ENCODE results near the gene GBP7. TPM values are rescaled to one million over a fixed set of nuclear protein-coding genes. Genes with fewer than 3 reads are reported as not detected.

The GBP7 gene
- total and polyA plus RNA-seq, 12 donors, result 0.14 to 3.2 (median 0.46) TPM; not detected in 2

DNA sequence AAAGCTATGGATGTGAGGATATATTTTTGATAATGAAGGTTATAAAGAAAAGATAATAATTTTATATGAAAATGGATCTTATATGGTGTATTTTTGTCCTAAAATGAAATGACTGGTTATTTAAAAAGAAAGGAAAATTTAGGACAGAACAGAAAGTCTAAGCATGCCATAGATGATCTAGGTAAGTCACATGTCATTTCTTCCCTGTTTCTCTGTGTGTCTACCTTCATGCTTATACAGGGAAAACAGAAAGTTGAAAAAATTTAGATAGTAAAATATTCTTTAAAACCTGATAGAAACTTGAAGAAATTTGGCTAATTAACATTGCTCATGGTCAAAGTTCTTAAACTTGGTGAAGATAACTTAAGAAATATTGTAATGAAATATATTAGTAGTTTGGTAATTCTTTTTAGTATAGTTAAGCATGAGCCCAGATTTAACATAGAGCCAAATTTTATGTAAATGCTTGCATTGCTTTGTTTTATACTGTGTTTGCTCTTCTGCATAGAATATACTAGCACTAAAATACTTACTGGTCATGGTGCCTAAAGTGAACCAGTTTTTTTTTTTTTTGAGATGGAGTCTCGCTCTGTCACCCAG is 35.3 kb upstream of the GBP7 start:
- no peak overlapping the region for H3K4me3 ChIP-seq
- H3K4me1 ChIP-seq (replicated peaks in 1 of 2), result no peaks in the 10 kb centered on the region
- H3K27me3 ChIP-seq, result no peaks in the 10 kb centered on the region
- TF ChIP-seq, protein P1, sequence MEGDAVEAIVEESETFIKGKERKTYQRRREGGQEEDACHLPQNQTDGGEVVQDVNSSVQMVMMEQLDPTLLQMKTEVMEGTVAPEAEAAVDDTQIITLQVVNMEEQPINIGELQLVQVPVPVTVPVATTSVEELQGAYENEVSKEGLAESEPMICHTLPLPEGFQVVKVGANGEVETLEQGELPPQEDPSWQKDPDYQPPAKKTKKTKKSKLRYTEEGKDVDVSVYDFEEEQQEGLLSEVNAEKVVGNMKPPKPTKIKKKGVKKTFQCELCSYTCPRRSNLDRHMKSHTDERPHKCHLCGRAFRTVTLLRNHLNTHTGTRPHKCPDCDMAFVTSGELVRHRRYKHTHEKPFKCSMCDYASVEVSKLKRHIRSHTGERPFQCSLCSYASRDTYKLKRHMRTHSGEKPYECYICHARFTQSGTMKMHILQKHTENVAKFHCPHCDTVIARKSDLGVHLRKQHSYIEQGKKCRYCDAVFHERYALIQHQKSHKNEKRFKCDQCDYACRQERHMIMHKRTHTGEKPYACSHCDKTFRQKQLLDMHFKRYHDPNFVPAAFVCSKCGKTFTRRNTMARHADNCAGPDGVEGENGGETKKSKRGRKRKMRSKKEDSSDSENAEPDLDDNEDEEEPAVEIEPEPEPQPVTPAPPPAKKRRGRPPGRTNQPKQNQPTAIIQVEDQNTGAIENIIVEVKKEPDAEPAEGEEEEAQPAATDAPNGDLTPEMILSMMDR (IDR thresholded peaks at IDR 0.05), result no peak
- no peak for TF ChIP-seq POLR2A (IDR thresholded peaks at IDR 0.05)
- DNase-seq, result no peak
- H3K9me3 ChIP-seq (replicated peaks in 1 of 3), result no peaks in the 10 kb centered on the region
- no peaks in the 10 kb centered on the region for H3K36me3 ChIP-seq (replicated peaks in 1 of 2)
- WGBS, 4 donors, result 80 to 100% (median 87%) methylated on average over 1 of the region's 1 CpG
- H3K27ac ChIP-seq, result no peak overlapping the region
- intact Hi-C loops (cut with DNase I), result no loop called here

DNA sequence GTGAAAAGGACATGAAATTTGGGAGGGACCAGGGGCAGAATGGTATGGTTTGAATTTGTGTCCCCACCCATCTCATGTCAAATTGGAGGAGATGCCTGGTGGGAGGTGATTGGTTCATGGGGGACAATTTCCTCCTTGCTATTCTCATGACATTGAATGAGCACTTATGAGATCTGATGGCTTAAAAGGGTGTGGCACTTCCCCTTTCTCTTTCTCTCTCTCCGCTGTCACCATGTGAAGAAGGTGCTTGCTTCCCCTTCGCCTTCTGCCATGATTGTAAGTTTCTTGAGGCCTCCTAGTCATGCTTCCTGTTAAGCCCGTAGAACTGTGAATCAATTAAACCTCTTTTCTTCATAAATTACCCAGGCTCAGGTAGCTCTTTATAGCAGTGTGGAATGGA is 30.6 kb upstream of the GBP7 start:
- TF ChIP-seq, protein P1 (IDR thresholded peaks at IDR 0.05), result no peak
- TF ChIP-seq POLR2A (IDR thresholded peaks at IDR 0.05), result no peak
- Histone ChIP-seq H3K36me3 (replicated peaks in 1 of 2) (no peaks in the 10 kb centered on the region), H3K4me3 (no peak overlapping the region), H3K27ac (no peak overlapping the region), H3K9me3 (replicated peaks in 1 of 3) (peaks cover 0 to 10% (median 0%) of the 10 kb centered on the region in 3 donors), H3K27me3 (no peaks in the 10 kb centered on the region), H3K4me1 (replicated peaks in 1 of 2) (no peaks in the 10 kb centered on the region)
- DNase-seq, result no peak
- intact Hi-C loops (cut with DNase I), result no loop called here
- 74 to 88% (median 77%) methylated on average over 3 of the region's 3 CpGs for WGBS, 4 donors

DNA sequence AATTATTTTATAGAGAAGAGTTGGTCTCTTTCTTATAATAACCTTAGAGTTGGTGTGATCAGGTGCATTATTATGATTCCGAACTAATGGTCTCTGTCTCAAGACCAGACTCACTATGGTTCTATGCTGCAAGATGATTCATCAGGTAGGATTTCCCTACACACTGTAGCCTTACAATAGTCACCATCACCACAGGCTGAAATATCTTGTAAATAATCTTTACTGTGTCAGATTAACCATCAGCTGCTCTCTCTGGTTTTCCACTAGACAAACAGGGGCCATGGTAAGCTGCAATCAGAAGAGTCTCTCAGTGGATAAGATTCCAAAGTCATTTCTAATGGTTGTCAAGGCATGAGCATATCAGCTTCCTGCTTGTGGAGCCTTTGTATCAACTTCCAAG is 27.4 kb upstream of the GBP7 start:
- Histone ChIP-seq H3K27me3 (no peaks in the 10 kb centered on the region), H3K36me3 (replicated peaks in 1 of 2) (no peaks in the 10 kb centered on the region), H3K4me3 (no peak overlapping the region), H3K27ac (no peak overlapping the region), H3K4me1 (replicated peaks in 1 of 2) (peaks cover 0 to 13% of the 10 kb centered on the region in 2 donors), H3K9me3 (replicated peaks in 1 of 3) (peaks cover 0 to 10% (median 0%) of the 10 kb centered on the region in 3 donors)
- intact Hi-C loops (cut with DNase I), result no loop called here
- WGBS, 4 donors, result 74 to 91% (median 83%) methylated on average over 1 of the region's 1 CpG
- TF ChIP-seq, protein P1 (IDR thresholded peaks at IDR 0.05), result no peak
- TF ChIP-seq POLR2A (IDR thresholded peaks at IDR 0.05), result no peak
- DNase-seq, result no peak

DNA sequence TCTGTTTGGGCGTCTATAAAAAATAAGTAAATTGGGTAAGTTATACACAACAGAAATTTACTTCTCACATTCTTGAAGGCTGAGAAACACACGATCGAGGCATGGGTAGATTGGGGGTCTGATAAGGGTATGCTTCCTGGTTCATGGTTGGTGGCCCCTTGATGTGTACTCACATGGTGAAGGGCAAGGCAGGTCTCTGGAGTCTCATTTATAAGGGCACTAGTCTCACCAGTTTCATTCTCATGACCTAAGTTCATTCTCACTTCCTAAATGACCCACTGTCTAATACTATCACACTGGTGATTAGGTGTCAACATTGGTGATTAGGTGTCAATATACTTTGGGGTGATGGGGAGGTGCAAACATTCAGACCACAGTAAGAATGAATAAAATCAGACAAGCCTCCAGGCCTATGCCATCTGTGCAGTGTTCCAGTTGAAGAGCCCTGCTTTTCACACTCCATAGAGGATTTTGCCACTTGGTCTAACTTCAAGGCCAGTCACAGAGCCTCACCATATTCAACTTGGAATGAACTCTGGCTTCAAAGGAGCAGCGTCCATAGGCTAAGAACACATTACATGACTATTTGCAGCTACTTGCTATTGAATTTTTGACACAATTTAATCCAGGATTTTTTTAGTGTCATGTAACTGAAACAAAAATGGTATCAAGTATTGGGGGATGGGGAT is 25.4 kb upstream of the GBP7 start:
- TF ChIP-seq POLR2A (IDR thresholded peaks at IDR 0.05), result no peak
- TF ChIP-seq, protein P1 (IDR thresholded peaks at IDR 0.05), result no peak
- intact Hi-C loops (cut with DNase I), result no loop called here
- no peak overlapping the region for H3K4me3 ChIP-seq
- peaks cover 0 to 10% (median 0%) of the 10 kb centered on the region in 3 donors for H3K9me3 ChIP-seq (replicated peaks in 1 of 3)
- H3K27ac ChIP-seq, result peak overlapping the region in 1 of 5 donors; percentile 5
- H3K4me1 ChIP-seq (replicated peaks in 1 of 2), result peaks cover 0 to 13% of the 10 kb centered on the region in 2 donors
- no peaks in the 10 kb centered on the region for H3K36me3 ChIP-seq (replicated peaks in 1 of 2)
- H3K27me3 ChIP-seq, result no peaks in the 10 kb centered on the region
- WGBS, 4 donors, result 60 to 71% (median 67%) methylated on average over 4 of the region's 4 CpGs
- no peak for DNase-seq
